K562 (cell line): ENCODE results near the gene PEX5. TPM values are rescaled to one million over a fixed set of nuclear protein-coding genes. Genes with fewer than 3 reads are reported as not detected.

ENCODE experiments used
- BRD9 ChIP-seq: fragments of 450-650 bp; IDR thresholded peaks from 2 replicates; pipeline ENCODE4 v1.6.1; 2018; ENCODE audit warnings: low read depth; ENCODE audit not compliant: partially characterized antibody
- CAMTA2 ChIP-seq: fragments of 250-450 bp; sonication (Bioruptor Pico); conservative IDR thresholded peaks from 2 replicates; pipeline ENCODE4 v1.5.1; 2022
- ESRRA ChIP-seq: fragments of 450-650 bp; IDR thresholded peaks from 2 replicates; pipeline ENCODE4 v1.6.1; 2014; ENCODE audit warnings: low read depth, mild to moderate bottlenecking, moderate library complexity, borderline replicate concordance
- HDAC2 ChIP-seq: fragments of 450-650 bp; IDR thresholded peaks from 2 replicates; pipeline ENCODE4 v1.6.1; 2016; ENCODE audit warnings: mild to moderate bottlenecking
- JUNB ChIP-seq: fragments of 450-650 bp; formaldehyde crosslinking; conservative IDR thresholded peaks from 2 replicates; pipeline ENCODE4 v1.4.0; 2020; ENCODE audit warnings: mild to moderate bottlenecking
- JUND ChIP-seq, 2 experiments: IDR thresholded peaks; 2 replicates in 1 of 2; 3 replicates in 1 of 2; pipeline ENCODE4 v1.6.1; 2011; ENCODE audit warnings: borderline replicate concordance in 2 of 2, low read depth in 2 of 2, low read length in 2 of 2, improper control_type of control experiment in 1 of 2, missing biosample characterization in 1 of 2, missing genetic modification characterization in 1 of 2, missing genetic modification reagents in 1 of 2
- KDM4B ChIP-seq, 2 experiments: fragments of 450-650 bp in 1 of 2; sonication (generic) in 1 of 2; IDR thresholded peaks; 2 replicates each; pipeline ENCODE4 v1.6.1; 2016 to 2017; ENCODE audit warnings: borderline replicate concordance in 2 of 2, antibody characterized with exemption in 1 of 2, low read depth in 1 of 2, mild to moderate bottlenecking in 1 of 2
- SRSF7 ChIP-seq: fragments of 200-400 bp; formaldehyde crosslinking; optimal IDR thresholded peaks from 2 replicates; pipeline ENCODE3; 2017; ENCODE audit warnings: mild to moderate bottlenecking, low read depth, low read length
- ZNF143 ChIP-seq: sonication (generic); formaldehyde crosslinking; IDR thresholded peaks from 2 replicates; pipeline ENCODE4 v1.9.0; 2022; ENCODE audit warnings: mild to moderate bottlenecking, missing genetic modification reagents
- ZNF224 ChIP-seq: sonication (generic); formaldehyde crosslinking; IDR thresholded peaks from 2 replicates; pipeline ENCODE4 v1.8.0; 2022; ENCODE audit warnings: mild to moderate bottlenecking, missing genetic modification reagents
- ZNF253 ChIP-seq: fragments of 250-450 bp; sonication (Bioruptor Pico); conservative IDR thresholded peaks from 2 replicates; pipeline ENCODE4 v1.6.1; 2021; ENCODE audit warnings: mild to moderate bottlenecking
- ZNF551 ChIP-seq: fragments of 250-450 bp; sonication (Bioruptor Pico); IDR thresholded peaks from 2 replicates; pipeline ENCODE4 v1.5.0; 2021; ENCODE audit warnings: mild to moderate bottlenecking, moderate library complexity
- polyA plus RNA-seq, 8 experiments: library from polyadenylated mRNA; depleted of rRNA in 4 of 8; stranded (reverse) in 5 of 8; unstranded in 3 of 8; fragments of >200 nt; fragmentation: Nextera tagmentation in 2 of 8; fragmentation: Illumina TruSeq in 1 of 8; extraction: Ambion mirVana in 2 of 8; extraction: Trizol in 1 of 8; gene quantifications; 2 replicates each; pipeline versions ENCODE4 v1.2.1 to v1.2.3, GENCODE V29; 2011 to 2014; ENCODE audit warnings: inconsistent platforms in 1 of 8, missing spikeins in 1 of 8
- total RNA-seq, 7 experiments: library from RNA; depleted of rRNA in 6 of 7; stranded (reverse); fragments of >200 nt in 6 of 7; fragmentation: Illumina TruSeq in 2 of 7; extraction: Trizol in 2 of 7; gene quantifications; 2 replicates each; pipeline versions ENCODE4 v1.2.1 to v1.2.3, GENCODE V29; 2011 to 2021; ENCODE audit warnings: low replicate concordance in 1 of 7
- TF ChIP-seq, protein P1 (sequence below): fragments of 250-450 bp; sonication (Bioruptor Pico); IDR thresholded peaks from 2 replicates; pipeline ENCODE4 v1.8.0; 2021; ENCODE audit warnings: borderline replicate concordance, mild to moderate bottlenecking, moderate library complexity; ENCODE audit not compliant: poor library complexity, severe bottlenecking
- TF ChIP-seq, protein P2 (sequence below): conservative IDR thresholded peaks from 2 replicates; pipeline ENCODE4 v1.6.1; 2011; ENCODE audit warnings: low read depth, mild to moderate bottlenecking, low read length; ENCODE audit not compliant: control insufficient read depth
- TF ChIP-seq, protein P3 (sequence below): fragments of 250-450 bp; sonication (Bioruptor Pico); IDR thresholded peaks from 2 replicates; pipeline ENCODE4 v1.6.1; 2021; ENCODE audit warnings: mild to moderate bottlenecking
- TF ChIP-seq, protein P4 (sequence below): fragments of 200-800 bp; sonication (Bioruptor generic); IDR thresholded peaks from 2 replicates; pipeline ENCODE4 v1.6.1; 2017; ENCODE audit warnings: missing genetic modification characterization, missing compliant biosample characterization

The PEX5 gene
- total and polyA plus RNA-seq, 9 of the 15 experiments (the other 6 are each of a cell fraction or from before 2014, with no cell fraction given), result 1.4 to 26.1 (median 14.0) TPM

DNA sequence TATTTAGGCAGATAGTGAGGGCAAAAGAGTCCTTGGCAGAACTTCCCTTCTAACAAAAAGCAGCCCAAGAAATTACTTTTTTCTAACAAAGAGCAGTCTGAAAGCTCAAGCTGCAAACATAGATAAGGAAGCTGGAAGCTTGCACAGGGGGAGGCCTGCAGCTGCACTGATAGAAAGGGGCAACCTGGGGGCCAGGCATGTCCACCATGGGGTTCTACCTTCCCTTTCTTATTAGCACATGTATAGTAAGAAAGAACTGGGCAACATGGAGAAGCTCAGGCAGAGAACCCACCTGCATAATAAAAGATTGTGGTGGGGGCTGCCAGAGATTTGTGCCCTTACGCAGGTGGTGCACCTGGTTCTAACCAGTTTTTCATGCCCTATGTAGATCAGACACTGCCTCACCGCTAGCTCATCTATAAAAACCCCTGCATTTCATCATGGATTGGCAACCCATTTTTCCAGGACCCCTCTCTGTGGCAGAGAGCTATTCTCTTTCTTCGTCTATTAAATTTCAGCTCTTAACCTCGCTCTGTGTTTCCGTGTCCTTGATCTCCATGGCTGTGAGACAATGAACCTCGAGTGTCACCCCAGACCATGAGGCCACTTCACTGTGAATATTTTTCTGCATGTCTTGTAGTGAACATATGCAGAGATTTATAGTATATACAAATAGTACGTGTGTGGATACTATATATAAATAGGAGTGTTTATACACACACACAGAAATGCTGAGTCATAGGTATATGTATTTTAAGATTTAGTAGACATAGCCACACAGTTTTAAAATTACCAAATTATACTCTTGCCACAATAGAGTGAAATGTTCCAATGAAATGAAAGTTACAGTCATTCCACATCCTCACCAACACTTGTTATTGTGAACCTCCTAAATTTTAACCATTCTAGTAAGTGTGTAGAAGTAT, 53.0 kb downstream of the PEX5 start (continued):
- no peak for TF ChIP-seq SRSF7
- TF ChIP-seq, protein P1, sequence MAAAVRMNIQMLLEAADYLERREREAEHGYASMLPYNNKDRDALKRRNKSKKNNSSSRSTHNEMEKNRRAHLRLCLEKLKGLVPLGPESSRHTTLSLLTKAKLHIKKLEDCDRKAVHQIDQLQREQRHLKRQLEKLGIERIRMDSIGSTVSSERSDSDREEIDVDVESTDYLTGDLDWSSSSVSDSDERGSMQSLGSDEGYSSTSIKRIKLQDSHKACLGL (CRISPR knock-in tag), result no peak
- TF ChIP-seq CAMTA2 (CRISPR knock-in tag), result no peak
- TF ChIP-seq ZNF551 (CRISPR knock-in tag), result no peak
- TF ChIP-seq, protein P2, sequence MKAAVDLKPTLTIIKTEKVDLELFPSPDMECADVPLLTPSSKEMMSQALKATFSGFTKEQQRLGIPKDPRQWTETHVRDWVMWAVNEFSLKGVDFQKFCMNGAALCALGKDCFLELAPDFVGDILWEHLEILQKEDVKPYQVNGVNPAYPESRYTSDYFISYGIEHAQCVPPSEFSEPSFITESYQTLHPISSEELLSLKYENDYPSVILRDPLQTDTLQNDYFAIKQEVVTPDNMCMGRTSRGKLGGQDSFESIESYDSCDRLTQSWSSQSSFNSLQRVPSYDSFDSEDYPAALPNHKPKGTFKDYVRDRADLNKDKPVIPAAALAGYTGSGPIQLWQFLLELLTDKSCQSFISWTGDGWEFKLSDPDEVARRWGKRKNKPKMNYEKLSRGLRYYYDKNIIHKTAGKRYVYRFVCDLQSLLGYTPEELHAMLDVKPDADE, result 0 out of 2 replicates have a peak, but pooled peaks have one; percentile 30
- TF ChIP-seq, protein P3, sequence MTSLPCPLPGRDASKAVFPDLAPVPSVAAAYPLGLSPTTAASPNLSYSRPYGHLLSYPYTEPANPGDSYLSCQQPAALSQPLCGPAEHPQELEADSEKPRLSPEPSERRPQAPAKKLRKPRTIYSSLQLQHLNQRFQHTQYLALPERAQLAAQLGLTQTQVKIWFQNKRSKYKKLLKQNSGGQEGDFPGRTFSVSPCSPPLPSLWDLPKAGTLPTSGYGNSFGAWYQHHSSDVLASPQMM (CRISPR knock-in tag), result no peak
- no peak for TF ChIP-seq ZNF143 (CRISPR knock-in tag)
- no peak for TF ChIP-seq ZNF253 (CRISPR knock-in tag)
- no peak for TF ChIP-seq ZNF224 (CRISPR knock-in tag)
- no peak for TF ChIP-seq BRD9
- TF ChIP-seq, protein P4, sequence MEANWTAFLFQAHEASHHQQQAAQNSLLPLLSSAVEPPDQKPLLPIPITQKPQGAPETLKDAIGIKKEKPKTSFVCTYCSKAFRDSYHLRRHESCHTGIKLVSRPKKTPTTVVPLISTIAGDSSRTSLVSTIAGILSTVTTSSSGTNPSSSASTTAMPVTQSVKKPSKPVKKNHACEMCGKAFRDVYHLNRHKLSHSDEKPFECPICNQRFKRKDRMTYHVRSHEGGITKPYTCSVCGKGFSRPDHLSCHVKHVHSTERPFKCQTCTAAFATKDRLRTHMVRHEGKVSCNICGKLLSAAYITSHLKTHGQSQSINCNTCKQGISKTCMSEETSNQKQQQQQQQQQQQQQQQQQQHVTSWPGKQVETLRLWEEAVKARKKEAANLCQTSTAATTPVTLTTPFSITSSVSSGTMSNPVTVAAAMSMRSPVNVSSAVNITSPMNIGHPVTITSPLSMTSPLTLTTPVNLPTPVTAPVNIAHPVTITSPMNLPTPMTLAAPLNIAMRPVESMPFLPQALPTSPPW (CRISPR knock-in tag), result peak; percentile 67
- no peak for TF ChIP-seq JUNB (CRISPR knock-in tag)
- no peak for TF ChIP-seq ESRRA
- peak; percentile 57; the same call in 1 of the 2 replicates for TF ChIP-seq JUND (IDR thresholded peaks at IDR 0.05; ENCODE audit: borderline replicate concordance, low read depth, low read length)
- no peak; the same call in 2 of the 3 replicates for TF ChIP-seq JUND (tag; IDR thresholded peaks at IDR 0.05; ENCODE audit: borderline replicate concordance, low read depth, low read length)
- peak; percentile 63 for TF ChIP-seq HDAC2
- no peak for TF ChIP-seq KDM4B (IDR thresholded peaks at IDR 0.05; ENCODE audit: borderline replicate concordance in 2 of 2, low read depth in 1 of 2)
